ENCODE data around the gene MMP15.
A peak's percentile ranks its signal among the peaks of the same experiment; 100 is the strongest.

MMP15 gene

DNA sequence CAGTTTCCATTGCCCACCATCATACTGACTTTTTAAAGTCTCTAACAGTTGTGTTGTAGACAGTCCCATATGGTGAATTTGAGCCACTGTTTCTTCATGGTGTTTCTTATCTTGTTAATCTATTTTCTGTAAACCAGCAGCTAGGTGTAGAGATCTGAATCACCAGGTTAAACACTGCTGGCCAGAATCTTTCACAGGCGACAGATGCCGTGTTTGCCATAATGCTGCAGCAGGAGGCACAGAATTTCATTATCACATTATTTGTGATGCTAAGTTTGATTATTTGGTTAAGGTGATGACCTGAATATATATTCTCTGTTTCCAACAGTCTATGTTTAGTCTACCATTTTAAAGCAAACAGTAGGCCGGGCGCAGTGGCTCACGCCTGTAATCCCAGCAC, 43.2 kb upstream of the MMP15 start:
- Histone ChIP-seq H3K27me3 (replicated peaks) (no peaks in the 10 kb centered on the region), H3K27ac (no peak overlapping the region), H3K36me3 (replicated peaks) (no peaks in the 10 kb centered on the region), H3K4me3 (ENCODE audit: low read depth, low read length) (no peak overlapping the region)
- no peak for DNase-seq
- TF ChIP-seq, protein P1, sequence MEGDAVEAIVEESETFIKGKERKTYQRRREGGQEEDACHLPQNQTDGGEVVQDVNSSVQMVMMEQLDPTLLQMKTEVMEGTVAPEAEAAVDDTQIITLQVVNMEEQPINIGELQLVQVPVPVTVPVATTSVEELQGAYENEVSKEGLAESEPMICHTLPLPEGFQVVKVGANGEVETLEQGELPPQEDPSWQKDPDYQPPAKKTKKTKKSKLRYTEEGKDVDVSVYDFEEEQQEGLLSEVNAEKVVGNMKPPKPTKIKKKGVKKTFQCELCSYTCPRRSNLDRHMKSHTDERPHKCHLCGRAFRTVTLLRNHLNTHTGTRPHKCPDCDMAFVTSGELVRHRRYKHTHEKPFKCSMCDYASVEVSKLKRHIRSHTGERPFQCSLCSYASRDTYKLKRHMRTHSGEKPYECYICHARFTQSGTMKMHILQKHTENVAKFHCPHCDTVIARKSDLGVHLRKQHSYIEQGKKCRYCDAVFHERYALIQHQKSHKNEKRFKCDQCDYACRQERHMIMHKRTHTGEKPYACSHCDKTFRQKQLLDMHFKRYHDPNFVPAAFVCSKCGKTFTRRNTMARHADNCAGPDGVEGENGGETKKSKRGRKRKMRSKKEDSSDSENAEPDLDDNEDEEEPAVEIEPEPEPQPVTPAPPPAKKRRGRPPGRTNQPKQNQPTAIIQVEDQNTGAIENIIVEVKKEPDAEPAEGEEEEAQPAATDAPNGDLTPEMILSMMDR (IDR thresholded peaks at IDR 0.05; ENCODE audit: low read depth, low read length, missing control alignments): no peak
- in situ Hi-C loops (cut with HindIII; ENCODE audit: low pct_ligation_motif_present, low sequenced_read_pairs): no loop called here

DNA sequence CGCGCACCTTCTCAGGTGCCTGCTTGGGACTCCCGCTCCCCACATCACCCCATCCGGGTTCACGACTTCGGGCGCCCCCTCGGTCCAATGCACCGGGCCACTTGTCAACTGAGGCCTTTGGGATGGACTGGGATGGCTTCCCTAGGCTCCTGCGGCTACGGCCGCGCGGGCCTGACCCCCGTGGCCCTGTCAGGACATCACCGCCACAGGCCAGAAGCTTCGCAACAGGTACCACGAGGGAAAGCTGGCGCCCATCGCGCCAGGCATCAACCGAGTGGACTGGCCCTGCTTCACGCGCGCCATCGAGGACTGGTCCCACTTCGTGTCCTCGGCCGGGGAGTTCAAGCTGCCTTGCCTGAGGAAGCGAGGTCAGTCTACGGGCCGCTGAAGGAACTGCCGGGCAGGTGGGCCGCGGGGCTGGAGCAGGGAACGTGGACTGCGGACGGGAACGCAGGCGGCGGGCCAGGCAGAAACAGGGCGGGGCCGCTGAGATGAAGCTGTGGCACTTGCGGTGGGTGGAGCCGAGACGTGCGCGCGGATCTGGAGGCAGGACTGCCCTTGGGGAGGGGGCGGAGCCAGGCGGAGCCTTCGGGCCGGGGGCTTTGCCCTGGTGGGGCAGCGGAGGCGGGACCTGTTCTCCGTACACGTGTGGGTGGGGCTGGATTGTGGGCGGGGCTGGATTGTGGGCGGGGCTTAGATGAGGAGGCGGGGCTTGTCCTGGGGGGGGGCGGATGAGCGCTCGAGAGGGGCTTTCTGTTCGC, 40.9 kb upstream of the MMP15 start:
- in situ Hi-C loops (cut with HindIII; ENCODE audit: low pct_ligation_motif_present, low sequenced_read_pairs): no loop called here
- Histone ChIP-seq H3K36me3 (replicated peaks) (no peaks in the 10 kb centered on the region), H3K4me3 (ENCODE audit: low read depth, low read length) (peak overlapping the region; percentile 57), H3K27ac (no peak overlapping the region), H3K27me3 (replicated peaks) (no peaks in the 10 kb centered on the region)
- DNase-seq: peak; percentile 57
- TF ChIP-seq, protein P1 (IDR thresholded peaks at IDR 0.05; ENCODE audit: low read depth, low read length, missing control alignments): no peak

DNA sequence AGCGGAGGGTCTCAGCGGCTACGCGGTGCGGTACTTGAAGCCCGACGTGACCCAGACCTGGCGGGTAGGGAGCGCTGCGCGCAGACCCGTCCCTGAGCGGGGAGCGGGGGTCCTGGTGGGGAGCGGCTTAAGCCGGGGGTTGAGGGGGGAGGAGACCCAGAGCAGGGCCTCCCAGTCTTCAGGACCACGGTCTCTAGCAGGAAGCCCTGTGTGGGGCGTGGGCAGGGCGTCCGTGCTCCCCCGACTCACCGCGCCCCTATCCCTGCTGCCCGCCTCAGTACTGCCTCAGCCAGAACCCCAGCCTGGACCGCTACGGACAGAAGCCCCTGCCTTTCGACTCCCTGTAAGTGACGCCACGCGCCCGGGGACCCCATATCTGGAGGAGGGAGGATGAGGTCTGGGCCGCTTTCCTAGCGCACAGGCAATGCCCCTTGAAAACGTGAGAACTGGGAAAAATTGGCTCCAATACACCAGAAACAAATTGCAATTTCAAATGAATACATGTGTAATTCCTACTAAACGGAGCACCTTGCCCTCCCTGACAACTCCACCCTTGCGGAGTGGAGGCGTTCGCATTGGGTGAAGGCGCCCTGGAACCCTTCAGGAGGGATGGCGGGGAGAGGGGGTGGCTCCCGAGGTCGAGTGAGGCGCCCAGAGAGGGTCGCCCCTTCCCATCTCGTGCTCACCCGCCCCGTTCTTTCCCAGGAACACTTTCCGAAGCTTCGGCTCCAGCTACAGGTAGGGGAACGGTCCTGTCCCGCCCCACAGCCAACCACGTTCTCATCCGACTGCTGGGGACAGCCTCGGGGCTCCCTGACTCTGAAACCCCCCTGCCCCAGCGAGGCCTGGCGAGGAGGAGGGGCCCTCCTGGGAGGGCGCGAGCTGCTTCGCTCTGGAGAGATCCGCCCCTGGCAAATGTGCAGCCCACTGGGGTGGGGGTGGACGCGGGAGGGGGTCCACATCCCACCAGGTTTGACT, 40.1 kb upstream of the MMP15 start:
- in situ Hi-C loops (cut with HindIII; ENCODE audit: low pct_ligation_motif_present, low sequenced_read_pairs): no loop called here
- TF ChIP-seq, protein P1 (IDR thresholded peaks at IDR 0.05; ENCODE audit: low read depth, low read length, missing control alignments): no peak
- H3K27ac ChIP-seq: no peak overlapping the region
- no peaks in the 10 kb centered on the region for H3K27me3 ChIP-seq (replicated peaks)
- no peaks in the 10 kb centered on the region for H3K36me3 ChIP-seq (replicated peaks)
- no peak for DNase-seq
- peak overlapping the region; percentile 57 for H3K4me3 ChIP-seq (ENCODE audit: low read depth, low read length)

DNA sequence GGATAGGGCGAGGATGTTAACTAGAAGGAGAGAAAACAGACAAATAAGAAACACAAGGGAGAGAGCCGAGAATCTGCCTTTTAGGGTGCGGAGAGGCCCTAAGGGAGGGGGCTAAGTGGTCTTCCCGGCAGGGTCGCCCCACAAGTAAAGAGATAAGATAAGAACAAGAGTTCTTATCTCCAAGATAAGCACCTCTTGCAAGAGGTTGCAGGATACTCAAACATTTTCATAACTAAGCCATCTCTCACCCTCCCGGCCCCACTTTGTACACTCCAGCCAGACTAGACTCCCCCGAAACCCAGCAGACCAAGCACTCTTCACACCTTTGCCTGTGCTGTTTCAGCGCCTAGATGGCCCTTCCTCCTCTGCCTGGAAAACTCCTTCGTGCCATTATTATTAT, 39.4 kb upstream of the MMP15 start:
- no peak overlapping the region for H3K4me3 ChIP-seq (ENCODE audit: low read depth, low read length)
- no peaks in the 10 kb centered on the region for H3K36me3 ChIP-seq (replicated peaks)
- no peak for DNase-seq
- no peak overlapping the region for H3K27ac ChIP-seq
- in situ Hi-C loops (cut with HindIII; ENCODE audit: low pct_ligation_motif_present, low sequenced_read_pairs): no loop called here
- no peaks in the 10 kb centered on the region for H3K27me3 ChIP-seq (replicated peaks)
- TF ChIP-seq, protein P1 (IDR thresholded peaks at IDR 0.05; ENCODE audit: low read depth, low read length, missing control alignments): no peak

DNA sequence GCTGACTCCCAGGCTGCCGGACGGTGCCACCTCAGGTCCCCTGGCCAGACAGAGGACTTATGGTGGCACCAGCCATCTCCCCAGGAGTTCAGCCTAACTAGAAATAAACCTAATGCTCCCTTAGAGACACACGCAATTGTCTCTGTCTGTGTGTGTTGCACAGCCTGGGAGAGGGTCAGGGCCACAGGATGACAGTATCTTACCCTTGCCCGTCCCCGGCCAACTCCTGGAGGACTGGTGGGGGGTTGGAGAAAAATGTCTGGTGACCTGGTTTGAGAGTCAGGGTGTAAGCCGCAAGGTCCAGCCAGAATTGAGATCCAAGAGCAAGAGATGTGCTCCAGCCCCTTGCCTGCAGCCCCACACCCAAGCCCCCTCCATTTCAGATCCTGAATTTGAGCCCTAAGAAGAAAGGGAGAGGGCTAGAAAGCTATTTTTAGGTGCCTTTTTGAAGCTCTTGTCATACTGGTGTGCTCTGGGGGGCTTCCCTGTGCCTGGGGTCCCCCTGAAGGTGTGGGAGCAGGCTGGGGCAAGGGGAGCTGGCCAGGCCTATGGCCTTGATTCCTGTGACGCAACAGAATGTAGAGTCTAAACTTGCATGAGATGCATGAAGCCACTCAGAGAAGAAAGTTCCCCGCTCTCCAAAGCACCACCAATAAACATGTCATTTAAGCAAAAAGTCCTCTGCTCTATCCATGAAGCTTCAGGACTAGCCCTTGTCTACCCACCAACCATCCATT, 37.9 kb upstream of the MMP15 start:
- Histone ChIP-seq H3K36me3 (replicated peaks) (no peaks in the 10 kb centered on the region), H3K27ac (no peak overlapping the region), H3K4me3 (ENCODE audit: low read depth, low read length) (no peak overlapping the region), H3K27me3 (replicated peaks) (no peaks in the 10 kb centered on the region)
- TF ChIP-seq, protein P1 (IDR thresholded peaks at IDR 0.05; ENCODE audit: low read depth, low read length, missing control alignments): no peak
- no peak for DNase-seq
- in situ Hi-C loops (cut with HindIII; ENCODE audit: low pct_ligation_motif_present, low sequenced_read_pairs): no loop called here

Measured in brain microvascular endothelial cell (primary cell).